Posterior cingulate gyrus (tissue), 11 donors: ENCODE results near the gene FBXO21.
"Not testable (repeated sequence)": the region's sequence is repeated elsewhere in the genome, so short reads cannot be mapped to it uniquely, and the experiment has no call there.

Experiments
- DNase-seq, 10 donors: peaks; one replicate each; pipeline versions ENCODE4 v3.0.0 to v3.0.0-alpha.2; 2020 to 2021; ENCODE audit warnings: mixed read lengths in 3 of 10
- intact Hi-C: fragments of 100-400 bp; cut with DNase I; formaldehyde crosslinking; loops from one replicate; pipeline ENCODE4 v1.15.1; 2023

The FBXO21 gene

DNA sequence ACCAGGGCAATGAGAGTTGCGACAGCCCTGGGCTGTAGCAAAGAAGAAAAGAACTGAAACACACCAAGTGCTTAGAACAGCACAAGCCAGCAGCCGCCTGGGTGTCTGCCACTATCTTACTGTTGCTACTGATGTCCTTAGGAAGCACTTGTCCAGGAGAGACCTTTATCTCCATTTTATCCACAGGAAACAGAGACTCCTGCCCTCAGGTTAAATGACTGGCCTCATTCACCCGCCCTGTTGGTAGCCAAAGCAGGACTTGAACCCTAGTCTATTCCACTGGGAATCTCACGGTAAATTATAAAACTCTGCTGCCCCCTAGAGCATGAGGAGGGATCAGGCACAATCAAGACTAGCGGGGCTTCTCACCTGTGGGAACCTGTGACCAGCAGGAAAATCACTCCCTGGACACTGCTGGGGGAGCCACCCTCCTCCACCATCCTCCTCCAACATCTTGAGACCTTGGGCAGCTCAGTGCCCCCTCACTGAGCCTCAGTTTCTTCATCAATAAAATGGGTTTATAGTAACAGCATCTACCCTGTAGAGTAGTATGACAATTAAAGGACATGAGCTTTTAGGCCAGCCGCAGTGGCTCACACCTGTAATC is 70.6 kb downstream of the FBXO21 start:
- intact Hi-C loops = loop anchor here (1.0 kb wide), 1 partner anchor 94 kb away; no protein-coding TSS in a partner anchor
- peak in 2 of 10 donors; percentile 44 to 73 for DNase-seq

DNA sequence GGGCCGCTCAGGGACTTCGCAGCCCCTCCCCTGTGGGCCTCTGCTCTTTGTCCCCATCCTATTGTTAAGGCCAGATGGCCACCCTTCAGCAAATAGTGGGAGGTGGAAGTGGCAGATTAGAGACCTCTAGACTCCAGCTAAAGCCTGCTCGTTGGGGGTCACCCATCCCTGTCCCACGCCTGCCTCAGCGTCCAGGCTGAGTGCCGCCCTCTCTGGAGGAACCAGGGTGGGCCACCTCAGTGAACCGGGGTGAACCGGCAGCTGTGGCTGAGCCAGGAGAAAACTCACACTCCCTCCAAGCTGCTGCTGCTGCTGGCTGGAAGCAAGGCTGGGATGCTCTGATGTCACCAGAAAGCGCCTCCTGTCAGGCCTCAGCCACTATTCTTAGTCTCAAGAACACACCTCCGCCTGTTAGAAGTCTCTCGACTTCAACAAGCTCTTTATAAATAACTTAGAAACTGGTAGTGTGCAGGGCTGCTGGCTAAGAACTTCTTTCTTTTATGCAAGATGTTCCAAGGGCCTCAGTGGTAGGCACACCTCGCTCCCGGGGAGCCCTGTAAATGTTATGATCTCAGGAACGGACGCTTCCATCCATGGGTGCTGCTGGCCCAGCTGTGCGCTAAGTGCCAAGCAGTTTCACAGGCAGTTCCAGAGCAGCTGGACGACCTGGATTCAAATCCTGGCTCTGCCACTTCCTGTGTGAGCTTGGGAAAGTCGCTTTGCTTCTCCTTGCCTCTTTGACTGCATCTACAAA is 71.3 kb downstream of the FBXO21 start:
- intact Hi-C loops = loop anchor here (1.0 kb wide), 1 partner anchor 94 kb away; no protein-coding TSS in a partner anchor
- peak in 8 of 10 donors; percentile 46 to 94 (median 62) for DNase-seq

DNA sequence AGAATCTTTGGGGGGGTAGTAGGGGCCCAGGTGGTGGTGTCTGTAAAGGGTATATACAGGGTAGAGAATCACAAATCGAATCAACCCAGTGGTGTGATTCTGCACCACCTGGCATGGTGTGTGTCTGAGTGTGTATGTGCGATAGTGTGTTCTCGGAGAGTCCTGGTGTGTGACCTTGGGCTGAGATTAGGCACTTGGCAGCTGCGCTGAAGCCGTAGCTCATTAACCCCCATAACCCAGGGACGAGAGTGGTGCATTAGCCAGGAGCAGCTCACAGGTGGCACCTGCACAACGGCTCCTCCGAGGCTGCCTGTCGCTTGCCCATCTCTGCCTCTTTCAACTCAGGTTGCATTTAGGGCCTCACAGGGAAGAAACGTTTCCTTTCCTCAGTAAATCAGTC is 75.5 kb downstream of the FBXO21 start:
- intact Hi-C loops = no loop called here
- peak in 1 of 10 donors; percentile 25 for DNase-seq

DNA sequence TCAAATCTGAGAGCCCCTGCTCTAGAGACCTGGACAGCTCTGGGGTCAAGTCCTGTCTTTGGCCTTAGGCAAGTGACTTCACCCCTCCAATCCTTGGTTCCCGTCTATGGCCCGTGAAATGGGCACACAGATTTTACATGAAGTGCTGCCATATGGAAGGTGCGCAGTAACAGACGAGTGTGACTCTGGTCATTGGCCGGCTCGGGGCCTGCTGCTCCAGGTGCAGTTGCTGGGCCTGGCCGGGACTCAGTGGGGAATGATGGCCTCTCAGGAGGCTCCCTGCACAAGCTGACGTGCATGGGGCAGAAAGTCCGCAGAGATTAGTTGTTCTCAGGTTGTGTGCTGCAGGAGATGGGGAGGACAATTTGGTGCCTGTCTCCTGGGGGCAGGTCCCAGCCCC is 77.0 kb downstream of the FBXO21 start:
- DNase-seq = peak in 1 of 10 donors; percentile 42
- intact Hi-C loops = no loop called here

DNA sequence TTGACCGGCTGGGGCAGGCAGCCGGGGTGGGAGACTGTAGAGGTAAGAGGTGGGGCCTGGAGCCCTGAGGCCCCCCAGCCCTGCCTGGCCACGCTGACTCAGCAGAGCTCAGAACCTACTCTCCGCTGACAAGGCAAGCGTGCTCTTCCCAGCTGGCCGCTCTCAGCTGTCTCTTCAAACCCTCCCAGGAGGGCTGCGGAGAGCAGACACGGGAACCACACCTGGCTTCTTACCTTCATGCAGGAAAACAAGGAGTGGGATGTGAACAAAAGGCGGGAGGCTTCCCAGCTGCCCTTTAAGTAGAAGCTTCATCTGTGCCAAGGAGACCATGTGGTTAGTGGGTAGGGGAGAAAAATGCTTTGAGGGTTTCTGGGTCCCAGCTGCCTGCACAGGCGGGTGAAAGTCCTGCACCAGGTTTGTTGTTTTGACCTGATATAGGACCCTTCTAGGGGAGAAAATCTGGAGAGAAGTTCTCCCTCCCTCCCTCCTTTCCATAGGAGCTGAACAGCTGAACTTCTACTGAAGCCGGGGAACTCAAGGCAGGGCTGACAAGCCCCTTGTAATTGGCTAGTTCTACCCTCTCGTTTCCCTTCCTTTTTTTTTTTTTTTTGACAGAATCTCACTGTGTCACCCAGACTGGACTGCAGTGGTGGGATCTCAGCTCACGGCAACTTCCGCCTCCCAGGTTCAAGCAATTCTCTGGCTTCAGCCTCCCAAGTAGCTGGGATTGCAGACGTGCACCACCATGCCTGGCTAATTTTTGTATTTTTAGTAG is 78.3 kb downstream of the FBXO21 start:
- DNase-seq = peak in 1 of 10 donors; percentile 71
- intact Hi-C loops = no loop called here

DNA sequence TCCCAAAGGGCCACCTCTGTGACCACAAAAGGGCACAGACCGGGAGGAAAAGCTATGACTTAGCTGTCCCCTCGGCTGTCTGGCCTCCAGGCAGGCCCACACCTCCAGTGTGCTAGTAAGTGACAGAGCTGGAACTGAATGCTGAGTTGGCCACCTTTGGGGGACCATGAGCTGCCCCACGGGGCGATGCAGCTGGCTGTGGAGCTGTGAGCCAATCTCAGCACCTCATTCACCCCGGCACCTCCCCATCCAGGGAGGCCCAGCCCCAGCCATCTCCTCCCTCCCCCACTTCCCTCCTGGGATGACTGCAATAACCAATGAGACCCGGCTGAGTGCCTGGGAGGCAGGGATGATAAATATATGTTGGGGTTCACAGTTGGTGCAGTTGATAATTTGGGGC is 78.9 kb downstream of the FBXO21 start:
- DNase-seq = peak in 1 of 10 donors; percentile 73
- intact Hi-C loops = no loop called here

DNA sequence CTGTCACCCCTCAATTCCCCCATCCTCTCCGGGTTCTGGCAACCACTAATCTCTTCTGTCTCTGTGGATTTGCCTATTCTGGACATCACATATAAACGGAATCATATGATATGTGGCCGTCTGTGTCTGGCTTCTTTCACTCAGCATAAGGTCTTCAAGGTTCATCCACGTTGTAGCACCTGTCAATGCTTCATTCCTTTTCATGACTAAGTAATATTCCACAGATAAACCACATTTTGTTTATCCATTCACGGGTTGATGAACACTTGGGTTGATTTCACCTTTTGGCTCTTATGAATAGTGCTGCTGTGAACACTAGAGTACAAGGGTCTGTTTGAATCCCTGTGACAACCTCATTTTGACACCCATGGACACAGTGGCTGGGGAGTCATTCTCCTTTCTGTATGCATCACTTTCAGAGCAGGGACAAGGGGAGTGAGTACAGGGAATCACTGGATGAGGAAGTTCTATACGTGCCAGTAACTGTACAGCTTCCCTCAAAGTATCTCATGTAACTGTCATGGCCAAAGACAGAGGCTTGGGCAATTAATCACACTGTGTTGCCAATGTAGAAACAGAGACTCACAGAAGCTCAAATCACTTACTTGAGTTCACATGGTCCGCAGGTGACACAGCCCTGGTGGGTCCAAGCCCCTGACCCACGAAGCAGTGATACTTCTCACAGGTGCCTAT is 80.2 kb downstream of the FBXO21 start:
- peak in 1 of 10 donors; percentile 7 for DNase-seq
- intact Hi-C loops = no loop called here

DNA sequence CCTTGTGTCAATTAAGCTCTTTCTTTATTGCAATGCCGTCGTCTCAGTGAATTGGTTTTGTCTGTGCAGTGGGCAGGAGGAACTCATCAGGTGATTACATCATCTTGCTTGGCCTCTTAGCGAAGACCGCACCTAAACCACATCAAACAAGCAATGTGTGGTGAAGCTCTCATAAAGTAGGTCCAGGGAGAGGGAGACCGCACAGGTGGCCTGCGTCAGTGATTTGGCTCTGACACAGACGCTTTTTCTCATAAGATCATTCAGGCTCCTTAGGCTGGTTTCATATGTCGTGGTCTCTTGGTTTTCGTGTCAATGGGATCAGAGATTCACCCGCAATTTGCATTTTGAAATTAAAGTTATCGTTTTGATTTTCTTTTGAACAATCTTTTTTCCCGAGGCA is 84.4 kb downstream of the FBXO21 start:
- intact Hi-C loops = no loop called here
- DNase-seq = peak in 1 of 10 donors; percentile 5

DNA sequence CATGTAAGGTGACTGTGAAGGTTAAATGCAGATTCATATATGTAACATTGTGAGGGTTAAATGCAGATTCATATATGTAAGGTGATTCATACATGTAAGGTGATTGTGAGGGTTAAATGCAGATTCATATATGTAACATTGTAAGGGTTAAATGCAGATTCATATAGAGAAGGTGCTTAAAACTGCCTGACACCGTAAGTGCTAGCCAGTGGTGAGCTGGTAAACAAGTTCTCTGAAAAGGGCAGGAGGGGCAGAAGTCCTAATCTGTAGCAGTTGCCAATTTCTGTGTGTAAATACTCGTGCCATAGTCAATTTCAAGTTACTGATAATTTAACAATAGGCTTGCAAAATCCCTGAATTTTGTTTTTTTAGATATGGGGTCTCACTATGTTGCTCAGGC is 86.3 kb downstream of the FBXO21 start:
- intact Hi-C loops, DNase-seq: not testable (repeated sequence)

DNA sequence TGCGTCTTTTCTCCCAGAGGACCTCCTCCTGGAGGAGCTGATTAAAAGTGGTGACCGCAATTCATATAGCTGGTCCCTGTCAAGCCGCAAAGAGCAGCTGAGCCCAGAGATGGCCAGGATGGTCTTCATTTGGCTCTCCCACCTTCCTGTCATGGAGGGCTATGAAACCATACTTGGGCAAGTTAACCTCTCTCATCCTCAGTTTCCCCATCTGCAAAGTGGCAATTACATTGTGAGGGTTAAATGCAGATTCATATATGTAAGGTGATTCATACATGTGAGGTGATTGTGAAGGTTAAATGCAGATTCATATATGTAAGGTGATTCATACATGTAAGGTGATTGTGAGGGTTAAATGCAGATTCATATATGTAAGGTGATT is 87.5 kb downstream of the FBXO21 start:
- intact Hi-C loops = no loop called here
- DNase-seq = no peak

DNA sequence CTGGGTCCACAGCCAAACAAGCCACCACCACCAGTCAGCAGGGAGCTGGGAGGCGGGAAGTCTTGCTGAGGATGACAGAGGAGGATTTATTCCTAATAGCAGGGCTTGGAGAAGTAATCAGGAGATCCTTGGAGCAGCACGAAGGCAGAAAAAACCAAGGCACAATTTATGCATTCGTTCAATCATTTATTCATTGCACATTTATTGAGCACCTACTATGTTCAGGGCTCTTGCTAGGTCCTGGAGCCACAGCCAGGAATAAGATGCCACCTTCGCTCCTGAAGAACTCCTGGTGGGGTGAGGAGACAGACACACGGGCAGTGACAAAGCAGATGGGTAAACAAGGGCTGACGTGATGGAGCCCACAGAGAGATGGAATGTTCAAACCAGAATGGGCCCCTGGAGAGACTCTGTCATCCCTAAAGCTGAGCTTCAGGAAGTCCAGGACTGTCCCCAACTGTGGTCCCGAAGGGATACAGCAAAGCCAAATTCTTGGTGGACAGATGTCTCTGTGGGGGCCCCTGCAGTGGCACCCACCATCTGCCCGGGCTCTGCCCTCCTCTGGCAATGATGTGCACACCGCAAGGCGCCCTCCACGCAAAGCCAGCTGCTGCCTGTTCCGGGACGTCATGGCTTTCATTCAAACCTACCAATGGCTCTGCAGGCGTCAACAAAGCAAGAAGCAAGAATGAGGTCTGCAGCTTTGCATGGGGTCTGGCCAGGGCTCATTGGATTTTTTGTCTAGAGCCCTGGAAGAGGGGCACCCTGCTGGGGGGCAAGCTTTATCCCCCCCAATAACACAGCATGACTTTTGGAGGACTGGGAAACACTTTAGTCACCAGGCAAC is 88.1 kb downstream of the FBXO21 start:
- DNase-seq = peak in 1 of 10 donors; percentile 62
- intact Hi-C loops = no loop called here

DNA sequence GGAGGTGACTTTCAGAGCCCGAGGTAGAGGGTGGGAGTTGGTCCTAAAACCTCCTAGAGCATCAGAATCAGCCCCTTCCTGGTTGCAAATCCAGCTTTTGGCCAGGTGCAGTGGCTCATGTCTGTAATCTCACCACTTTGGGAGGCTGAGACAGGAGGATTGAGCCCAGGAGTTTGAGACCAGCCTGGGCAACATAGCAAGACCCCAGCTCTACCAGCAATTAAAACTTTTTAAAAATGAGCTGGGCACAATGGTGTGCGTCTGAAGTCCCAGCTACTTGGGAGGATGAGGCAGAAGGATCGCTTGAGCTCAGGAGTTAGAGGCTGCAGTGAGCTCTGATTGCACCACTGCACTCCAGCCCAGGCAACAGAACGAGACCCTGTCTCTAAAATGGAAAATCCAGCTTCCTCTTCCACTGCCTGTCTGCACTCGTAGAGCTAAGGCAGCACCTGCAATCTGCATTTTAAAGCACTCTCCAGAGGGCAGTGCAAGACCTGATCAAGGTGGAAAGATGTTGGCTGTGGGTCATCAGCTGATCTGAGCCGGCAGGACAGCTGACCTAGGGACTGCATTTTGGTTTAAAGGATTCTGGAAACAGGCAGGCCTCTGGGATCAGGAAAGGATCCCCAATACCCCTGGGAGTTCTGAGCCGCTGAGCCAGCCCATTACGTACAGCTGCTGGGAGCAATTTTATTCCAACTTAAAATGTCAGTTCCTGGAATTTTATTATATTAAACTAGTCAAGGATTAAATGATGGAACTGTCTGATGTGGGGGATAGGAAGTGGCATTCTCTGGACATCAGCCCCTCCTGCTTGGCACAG is 89.2 kb downstream of the FBXO21 start:
- intact Hi-C loops = no loop called here
- DNase-seq = peak in 1 of 10 donors; percentile 46

DNA sequence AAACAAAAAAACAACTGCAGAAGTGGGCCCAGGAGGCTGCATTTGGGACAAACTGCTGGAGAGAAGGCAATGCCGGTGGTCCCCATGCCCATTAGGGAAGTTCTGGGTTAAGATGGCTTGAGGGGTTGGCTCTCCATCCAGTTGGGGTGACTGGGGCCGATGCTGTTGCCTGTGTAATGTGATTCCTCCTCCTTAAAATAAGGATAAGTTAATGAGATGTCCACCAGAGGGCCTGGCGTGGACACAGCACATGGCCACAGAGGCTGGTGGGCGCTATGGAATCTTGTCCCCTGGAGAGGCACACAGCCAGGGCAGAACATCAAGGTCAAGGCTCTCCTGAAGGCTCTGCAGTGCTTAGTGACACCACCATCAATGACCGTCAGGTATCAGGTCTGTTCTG is 90.0 kb downstream of the FBXO21 start:
- DNase-seq = peak in 1 of 10 donors; percentile 70
- intact Hi-C loops = no loop called here

DNA sequence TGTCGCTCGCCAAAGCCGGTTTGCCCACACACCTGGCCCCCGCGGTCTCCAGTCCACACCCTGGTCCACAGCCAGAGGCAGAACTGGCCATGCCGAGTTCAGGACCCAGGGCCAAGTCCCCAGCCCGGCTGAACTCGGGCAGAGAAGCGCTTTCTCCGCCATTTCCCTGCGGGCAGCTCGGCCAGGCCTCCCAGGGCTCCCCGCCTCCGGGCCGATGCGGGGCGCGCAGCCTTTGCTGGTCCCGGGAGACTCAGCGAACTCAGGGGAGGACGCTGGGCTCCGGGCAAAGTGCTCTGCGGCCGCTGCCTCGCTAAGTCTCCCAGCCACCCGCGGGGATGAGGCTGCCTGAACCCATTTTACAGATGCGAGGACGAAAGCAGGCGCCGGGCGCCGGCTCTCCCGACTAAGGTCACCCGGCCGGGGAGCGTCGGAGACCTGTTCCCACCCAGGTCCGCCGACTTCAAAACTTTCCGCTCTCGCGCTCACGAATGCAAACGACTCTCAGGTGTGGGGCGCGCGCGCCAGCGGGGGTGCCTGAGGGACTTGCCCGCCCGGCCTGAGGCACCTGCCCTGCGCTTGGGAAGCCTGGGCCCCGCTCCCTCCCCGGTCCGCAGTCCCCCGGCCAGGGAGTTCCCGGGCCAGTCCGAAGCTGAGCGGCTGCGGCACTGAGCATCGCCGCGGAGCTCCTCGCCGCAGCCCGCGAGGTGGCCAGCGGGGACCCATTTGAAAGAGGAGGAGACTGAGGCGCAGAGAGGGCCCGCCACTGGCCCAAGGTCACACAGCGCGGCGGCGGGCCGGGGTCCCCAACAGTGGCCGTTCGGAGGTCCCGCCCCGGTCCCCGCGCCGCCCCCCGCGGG is 91.7 kb downstream of the FBXO21 start:
- intact Hi-C loops = no loop called here
- DNase-seq = peak in 2 of 10 donors; percentile 73 to 83

DNA sequence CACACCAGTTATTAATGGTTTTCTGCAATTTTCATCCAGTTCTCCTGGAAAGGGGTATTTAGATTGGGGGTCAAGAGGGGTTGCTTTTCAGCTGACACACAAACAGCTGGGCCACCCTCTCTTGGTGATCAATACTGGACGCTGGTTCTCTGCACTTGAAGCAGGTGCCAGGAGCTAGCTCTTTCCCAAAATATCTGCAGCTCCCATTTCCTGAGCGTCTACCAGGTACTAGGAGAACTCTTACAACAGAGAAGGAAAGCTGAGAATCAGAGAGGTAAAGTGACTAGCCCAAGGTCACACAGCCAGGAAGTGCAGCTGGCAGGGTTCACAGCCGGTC is 92.3 kb downstream of the FBXO21 start:
- peak in 1 of 10 donors; percentile 72 for DNase-seq
- intact Hi-C loops = no loop called here

DNA sequence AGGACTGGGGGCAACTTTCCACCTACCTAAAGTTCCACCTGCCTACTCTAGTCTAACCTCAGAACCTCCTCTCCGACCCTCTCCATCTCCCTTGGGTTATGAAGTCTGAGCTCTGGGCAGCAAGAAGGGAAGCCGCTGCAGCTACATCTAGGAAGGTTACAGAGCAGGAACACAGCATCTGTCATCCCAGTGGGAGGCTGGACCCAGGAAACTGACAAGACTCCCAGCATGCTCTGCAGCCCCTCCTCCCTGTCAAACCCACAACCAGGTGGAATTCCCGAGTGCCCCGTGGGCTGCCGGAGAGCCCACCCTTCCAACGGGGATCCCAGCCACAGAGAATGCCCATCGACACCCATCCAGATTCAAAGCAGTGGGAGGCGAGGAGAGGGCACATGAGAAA is 93.1 kb downstream of the FBXO21 start:
- peak in 3 of 10 donors; percentile 76 to 84 (median 81) for DNase-seq
- intact Hi-C loops = no loop called here

DNA sequence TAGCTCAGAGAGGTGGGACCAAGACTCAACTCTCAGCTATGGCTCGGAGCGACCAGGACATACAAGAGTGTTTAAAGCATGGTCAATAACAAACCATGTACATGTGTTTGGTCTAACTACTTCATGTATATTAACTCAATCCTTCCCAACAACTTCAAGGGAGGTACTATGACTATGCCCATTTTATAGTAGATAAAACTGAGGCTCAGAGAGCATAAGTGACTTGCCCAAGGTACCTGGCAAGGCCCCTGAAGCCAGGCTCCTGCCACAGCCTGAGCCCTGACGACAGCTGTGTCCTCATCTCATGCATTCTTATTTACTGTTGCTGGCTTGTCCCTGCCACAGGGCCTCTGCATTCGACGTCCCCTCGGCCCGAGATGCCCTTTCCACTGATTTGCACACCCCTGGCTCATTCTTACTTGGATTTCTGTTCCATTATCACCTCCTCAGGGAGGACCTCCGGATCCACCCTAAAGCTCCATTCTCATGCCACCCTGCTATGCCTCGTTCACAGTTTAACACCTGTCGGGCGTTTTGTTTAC is 93.7 kb downstream of the FBXO21 start:
- peak in 2 of 10 donors; percentile 55 to 67 for DNase-seq
- intact Hi-C loops = no loop called here

DNA sequence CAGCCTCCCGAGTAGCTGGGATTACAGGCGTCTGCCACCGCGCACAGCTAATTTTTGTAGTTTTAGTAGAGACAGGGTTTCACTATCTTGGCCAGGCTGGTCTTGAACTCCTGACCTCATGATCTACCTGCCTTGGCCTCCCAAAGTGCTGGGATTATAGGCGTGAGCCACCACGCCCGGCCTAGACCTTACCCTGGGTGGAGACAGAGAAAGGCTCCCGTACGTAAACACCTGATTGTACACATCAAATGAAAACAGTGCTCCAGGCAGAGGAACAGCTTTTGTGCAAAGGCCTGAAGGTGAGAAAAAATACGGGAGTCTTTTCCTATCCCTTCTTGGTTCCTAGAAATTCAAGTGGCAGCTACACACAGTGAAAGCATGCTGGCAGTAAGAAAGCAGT is 95.1 kb downstream of the FBXO21 start:
- DNase-seq = peak in 1 of 10 donors; percentile 41
- intact Hi-C loops = not testable (repeated sequence)
